Prostate gland (tissue), 2 donors: ENCODE data around the gene CNIH1. TPM values are rescaled to one million over a fixed set of nuclear protein-coding genes. Genes with fewer than 3 reads are reported as not detected.

Experiments
- DNase-seq: peaks from one replicate; pipeline ENCODE4 v3.0.0-alpha.2; 2019; ENCODE audit warnings: low spot score
- H3K27ac ChIP-seq, 2 donors: fragments of 200-600 bp; sonication (generic); 2 replicates each; pipeline ENCODE4 v1.5.1; 2017 to 2019
- H3K27me3 ChIP-seq: fragments of 200-600 bp; sonication (generic); replicated peaks from 2 replicates; pipeline ENCODE4 v1.5.1; 2019; ENCODE audit not compliant: insufficient read depth
- H3K36me3 ChIP-seq, 2 donors: fragments of 200-600 bp; sonication (generic); 1 replicate in 1 of 2; 2 replicates in 1 of 2; pipeline versions ENCODE4 v1.5.1 to v1.8.1; 2017 to 2019
- H3K4me1 ChIP-seq: fragments of 200-600 bp; sonication (generic); replicated peaks from 2 replicates; pipeline ENCODE4 v1.5.1; 2019
- H3K4me3 ChIP-seq, 2 donors: fragments of 200-600 bp; sonication (generic); 2 replicates each; pipeline ENCODE4 v1.5.1; 2017 to 2019
- H3K9me3 ChIP-seq: fragments of 200-600 bp; sonication (generic); 2 replicates; pipeline ENCODE4 v1.5.1; 2017
- POLR2A ChIP-seq: fragments of 450-650 bp; IDR thresholded peaks from one replicate; pipeline ENCODE4 v1.6.1; 2016; ENCODE audit warnings: antibody characterized with exemption, mild to moderate bottlenecking
- POLR2AphosphoS5 ChIP-seq: sonication (generic); formaldehyde crosslinking; IDR thresholded peaks from one replicate; pipeline ENCODE4 v1.6.1; 2017; ENCODE audit warnings: antibody characterized with exemption
- WGBS: methylation state at CpG from one replicate; pipeline ENCODE4 v1.1.5; 2018; 5-methylcytosine and 5-hydroxymethylcytosine counted together
- intact Hi-C: fragments of 100-400 bp; cut with DNase I; formaldehyde crosslinking; loops from one replicate; pipeline ENCODE4 v1.14.2; 2022
- total RNA-seq, 2 donors: library from RNA; depleted of rRNA; stranded (reverse); fragments of >200 nt; gene quantifications; one replicate each; pipeline ENCODE4 v1.1.0, GENCODE V29; 2016
- TF ChIP-seq, protein P1 (sequence below), 4 experiments: fragments of 200-600 bp in 2 of 4; fragments of 450-650 bp in 2 of 4; sonication (generic) in 2 of 4; IDR thresholded peaks; 1 replicate in 3 of 4; 2 replicates in 1 of 4; pipeline ENCODE4 v1.5.1; 2016 to 2019; ENCODE audit warnings: antibody characterized with exemption in 4 of 4, mild to moderate bottlenecking in 2 of 4, moderate library complexity in 2 of 4

Gene CNIH1
- total RNA-seq, result 100 to 1,000 TPM; 113 to 193 TPM

GRCh38 chr14:54440873-54441868 is at the start of gene CNIH1:
Gene CNIH1 (minus strand): TSS chr14:54441374. CDS start chr14:54441327, 47 bp downstream.
- under 1% methylated on average over 81 of the region's 100 CpGs for WGBS
- DNase-seq, result peak; percentile 88
- H3K9me3 ChIP-seq, result no peaks in the 10 kb centered on the region
- intact Hi-C loops, result loop anchor here (2.0 kb wide), 1 partner anchor 48 kb away; the partner anchor contains the start of gene GMFB
- peak within 1 kb of the TSS; percentile 66 to 89 for H3K4me3 ChIP-seq
- H3K4me1 ChIP-seq, result peaks cover 3% of the 10 kb centered on the region
- peak within 1 kb of the TSS; percentile 87 to 91 for H3K27ac ChIP-seq
- H3K36me3 ChIP-seq, result no peaks in the 10 kb centered on the region
- no peaks in the 10 kb centered on the region for H3K27me3 ChIP-seq
- TF ChIP-seq POLR2A (peak; percentile 44), POLR2AphosphoS5 (peak; percentile 72)
- TF ChIP-seq, protein P1, sequence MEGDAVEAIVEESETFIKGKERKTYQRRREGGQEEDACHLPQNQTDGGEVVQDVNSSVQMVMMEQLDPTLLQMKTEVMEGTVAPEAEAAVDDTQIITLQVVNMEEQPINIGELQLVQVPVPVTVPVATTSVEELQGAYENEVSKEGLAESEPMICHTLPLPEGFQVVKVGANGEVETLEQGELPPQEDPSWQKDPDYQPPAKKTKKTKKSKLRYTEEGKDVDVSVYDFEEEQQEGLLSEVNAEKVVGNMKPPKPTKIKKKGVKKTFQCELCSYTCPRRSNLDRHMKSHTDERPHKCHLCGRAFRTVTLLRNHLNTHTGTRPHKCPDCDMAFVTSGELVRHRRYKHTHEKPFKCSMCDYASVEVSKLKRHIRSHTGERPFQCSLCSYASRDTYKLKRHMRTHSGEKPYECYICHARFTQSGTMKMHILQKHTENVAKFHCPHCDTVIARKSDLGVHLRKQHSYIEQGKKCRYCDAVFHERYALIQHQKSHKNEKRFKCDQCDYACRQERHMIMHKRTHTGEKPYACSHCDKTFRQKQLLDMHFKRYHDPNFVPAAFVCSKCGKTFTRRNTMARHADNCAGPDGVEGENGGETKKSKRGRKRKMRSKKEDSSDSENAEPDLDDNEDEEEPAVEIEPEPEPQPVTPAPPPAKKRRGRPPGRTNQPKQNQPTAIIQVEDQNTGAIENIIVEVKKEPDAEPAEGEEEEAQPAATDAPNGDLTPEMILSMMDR (IDR thresholded peaks at IDR 0.05), result peak; percentile 69 to 98 (median 96)

DNA sequence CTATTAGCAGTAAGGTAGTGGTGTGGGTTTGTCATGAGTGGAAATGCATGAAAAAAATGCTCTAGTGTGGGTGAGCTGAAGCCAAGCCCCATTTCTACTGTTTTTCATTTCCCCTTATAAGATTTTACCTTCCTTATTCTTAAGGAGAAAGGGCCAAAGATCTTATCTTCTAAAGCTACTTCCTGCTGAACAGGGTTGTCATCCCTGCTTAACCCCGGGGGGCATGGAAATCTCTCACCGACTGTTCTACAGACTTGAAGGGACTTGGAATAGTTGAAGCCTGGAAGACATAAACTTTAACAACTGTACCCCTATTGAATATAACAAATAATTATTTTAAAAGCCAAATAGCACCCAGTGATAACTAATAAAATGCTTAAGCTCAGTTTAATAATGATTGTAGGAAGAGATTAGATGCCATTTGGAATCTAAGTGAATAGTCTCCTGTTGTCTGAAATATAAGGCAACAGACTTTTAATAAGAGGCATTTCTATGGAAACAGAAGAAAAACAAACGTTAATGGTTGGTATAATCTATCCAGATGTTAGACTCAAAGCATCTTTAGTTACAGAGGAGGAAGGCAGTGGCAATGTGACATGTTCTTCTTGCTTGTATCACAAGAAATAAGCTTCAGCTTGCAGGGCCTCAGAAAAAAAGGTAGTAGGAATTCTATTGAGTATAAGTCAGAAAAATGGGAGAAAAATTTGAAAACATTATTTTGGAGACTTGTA is 49.4 kb upstream of the CNIH1 start:
- no peaks in the 10 kb centered on the region for H3K36me3 ChIP-seq
- intact Hi-C loops, result loop anchor here (5.0 kb wide), 1 partner anchor 123 kb away; no protein-coding TSS in a partner anchor
- no peaks in the 10 kb centered on the region for H3K27me3 ChIP-seq
- 6% methylated on average over 3 of the region's 3 CpGs for WGBS
- H3K4me3 ChIP-seq, result no peak overlapping the region
- no peak for DNase-seq
- peaks cover 9% of the 10 kb centered on the region for H3K4me1 ChIP-seq
- TF ChIP-seq, protein P1 (IDR thresholded peaks at IDR 0.05), result no peak
- TF ChIP-seq POLR2AphosphoS5 (no peak), POLR2A (no peak)
- H3K27ac ChIP-seq, result no peak overlapping the region
- H3K9me3 ChIP-seq, result no peaks in the 10 kb centered on the region

DNA sequence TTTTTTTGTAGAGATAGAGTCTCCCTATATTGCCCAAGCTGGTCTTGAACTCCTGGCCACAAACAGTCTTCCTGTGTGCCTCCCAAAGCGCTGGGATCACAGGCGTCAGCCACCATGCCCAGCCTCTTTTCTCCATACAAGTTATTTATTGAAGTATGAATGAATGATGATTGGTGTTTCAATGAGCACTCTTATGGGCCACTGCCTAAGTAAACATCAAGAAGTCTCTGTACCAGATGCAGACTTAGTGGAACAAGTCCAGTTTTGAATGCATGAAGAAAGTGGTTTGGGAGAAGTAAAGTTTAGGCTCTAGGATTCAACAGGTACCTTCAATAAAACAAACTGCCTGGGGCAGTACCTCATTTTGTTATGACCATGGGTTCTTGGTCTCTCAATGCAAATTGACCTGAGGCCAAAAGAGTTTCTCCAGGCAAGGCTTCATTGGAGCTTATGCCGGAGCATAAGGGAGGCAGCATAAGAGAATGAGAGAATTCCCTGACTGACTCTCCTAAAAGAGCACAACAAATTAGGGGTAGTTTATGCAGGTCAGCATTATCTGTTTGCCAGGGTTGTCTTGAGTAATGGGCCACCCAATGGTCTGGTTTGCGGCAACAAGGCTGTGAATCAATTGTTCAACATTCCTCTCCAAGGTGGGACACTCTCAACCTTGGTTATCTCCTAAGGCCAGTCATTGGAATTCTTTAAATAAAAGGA is 48.7 kb upstream of the CNIH1 start:
- peak overlapping the region in 1 of 2 donors; percentile 58 for H3K4me3 ChIP-seq
- WGBS, result 71% methylated on average over 4 of the region's 4 CpGs
- H3K27ac ChIP-seq, result peak overlapping the region; percentile 82 to 90
- intact Hi-C loops, result loop anchor here (2.0 to 5.0 kb wide), 2 partner anchors 49 to 123 kb away; partner anchors contain the start of gene CNIH1
- TF ChIP-seq, protein P1 (IDR thresholded peaks at IDR 0.05), result no peak
- no peak for TF ChIP-seq POLR2AphosphoS5
- no peak for TF ChIP-seq POLR2A
- H3K4me1 ChIP-seq, result peaks cover 9% of the 10 kb centered on the region
- no peaks in the 10 kb centered on the region for H3K36me3 ChIP-seq
- no peak for DNase-seq
- no peaks in the 10 kb centered on the region for H3K27me3 ChIP-seq
- no peaks in the 10 kb centered on the region for H3K9me3 ChIP-seq

DNA sequence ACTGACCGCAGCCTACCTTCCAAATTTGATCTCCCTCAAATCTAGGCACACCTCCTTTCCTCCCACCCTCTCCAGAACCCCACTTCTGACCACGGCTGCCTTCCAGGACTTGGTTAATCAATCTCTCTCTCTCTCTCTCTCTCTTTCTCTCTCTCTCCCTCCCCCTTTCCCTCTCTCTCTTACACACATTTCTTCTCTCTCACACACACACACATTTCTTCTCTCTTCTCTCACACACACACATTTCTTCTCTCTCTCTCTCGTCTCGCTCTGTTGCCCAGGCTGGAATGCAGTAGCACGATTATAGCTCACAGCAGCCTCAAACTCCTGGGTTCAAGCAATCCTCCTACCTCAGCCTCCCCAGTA is 48.1 kb upstream of the CNIH1 start:
- Histone ChIP-seq H3K27me3 (no peaks in the 10 kb centered on the region), H3K9me3 (no peaks in the 10 kb centered on the region), H3K27ac (peak overlapping the region; percentile 82 to 90), H3K4me1 (peaks cover 9% of the 10 kb centered on the region), H3K36me3 (no peaks in the 10 kb centered on the region), H3K4me3 (peak overlapping the region; percentile 58 to 78)
- no peak for TF ChIP-seq POLR2AphosphoS5
- TF ChIP-seq POLR2A, result no peak
- TF ChIP-seq, protein P1 (IDR thresholded peaks at IDR 0.05), result no peak
- DNase-seq, result no peak
- WGBS, result 20% methylated on average over 5 of the region's 5 CpGs
- intact Hi-C loops, result loop anchor here (2.0 kb wide), 1 partner anchor 48 kb away; the partner anchor contains the start of gene CNIH1
